ENCODE measurements around the gene GATM. TPM values are rescaled to one million over a fixed set of nuclear protein-coding genes. Genes with fewer than 3 reads are reported as not detected.

GATM gene
- total RNA-seq, 2 donors from 2014 or later = 12.9 to 254 TPM

GRCh38 chr15:45333550-45333949 lies 44.8 kb downstream of the GATM start:
- H3K27ac ChIP-seq = no peak overlapping the region
- no peaks in the 10 kb centered on the region for H3K36me3 ChIP-seq

GRCh38 chr15:45332694-45333093 lies 45.6 kb downstream of the GATM start:
- WGBS = 88% methylated on average over 12 of the region's 12 CpGs
- Histone ChIP-seq H3K4me1 (replicated peaks) (no peaks in the 10 kb centered on the region), H3K9me3 (no peaks in the 10 kb centered on the region), H3K27ac (no peak overlapping the region), H3K27me3 (replicated peaks; ENCODE audit: insufficient read depth) (no peaks in the 10 kb centered on the region), H3K4me3 (no peak overlapping the region), H3K36me3 (no peaks in the 10 kb centered on the region)
- intact Hi-C loops (cut with DNase I) = no loop called here
- no peak for DNase-seq (ENCODE audit: low spot score)
- TF ChIP-seq CTCF (IDR thresholded peaks at IDR 0.05) (no peak), POLR2AphosphoS5 (IDR thresholded peaks at IDR 0.05) (no peak), POLR2A (IDR thresholded peaks at IDR 0.05) (no peak)

More at GRCh38 chr15:45333550-45333949, 44.8 kb downstream of the GATM start:
- Histone ChIP-seq H3K4me3 (no peak overlapping the region), H3K9me3 (no peaks in the 10 kb centered on the region), H3K4me1 (replicated peaks) (no peaks in the 10 kb centered on the region), H3K27me3 (replicated peaks; ENCODE audit: insufficient read depth) (no peaks in the 10 kb centered on the region)
- intact Hi-C loops (cut with DNase I) = no loop called here
- 58% methylated on average over 3 of the region's 3 CpGs for WGBS
- DNase-seq (ENCODE audit: low spot score) = no peak
- TF ChIP-seq POLR2A (IDR thresholded peaks at IDR 0.05) (no peak), POLR2AphosphoS5 (IDR thresholded peaks at IDR 0.05) (no peak), CTCF (IDR thresholded peaks at IDR 0.05) (no peak)

- Histone ChIP-seq H3K27ac (no peak overlapping the region), H3K4me3 (no peak overlapping the region), H3K9me3 (no peaks in the 10 kb centered on the region), H3K4me1 (replicated peaks) (no peaks in the 10 kb centered on the region), H3K36me3 (no peaks in the 10 kb centered on the region), H3K27me3 (replicated peaks; ENCODE audit: insufficient read depth) (no peaks in the 10 kb centered on the region)
- intact Hi-C loops (cut with DNase I) = no loop called here
- WGBS = 58% methylated on average over 4 of the region's 4 CpGs
- no peak for DNase-seq (ENCODE audit: low spot score)
- TF ChIP-seq CTCF (IDR thresholded peaks at IDR 0.05) = no peak
- TF ChIP-seq POLR2A (IDR thresholded peaks at IDR 0.05) = no peak
- TF ChIP-seq POLR2AphosphoS5 (IDR thresholded peaks at IDR 0.05) = no peak
These were observed 46.4 kb downstream of the GATM start for GRCh38 chr15:45331972-45332371.

GRCh38 chr15:45328663-45329062 lies 49.7 kb downstream of the GATM start:
- Histone ChIP-seq H3K9me3 (no peaks in the 10 kb centered on the region), H3K4me3 (no peak overlapping the region), H3K36me3 (no peaks in the 10 kb centered on the region), H3K27ac (no peak overlapping the region), H3K27me3 (replicated peaks; ENCODE audit: insufficient read depth) (no peaks in the 10 kb centered on the region), H3K4me1 (replicated peaks) (no peaks in the 10 kb centered on the region)
- no peak for DNase-seq (ENCODE audit: low spot score)
- 29% methylated on average over 2 of the region's 2 CpGs for WGBS
- TF ChIP-seq POLR2AphosphoS5 (IDR thresholded peaks at IDR 0.05) (no peak), CTCF (IDR thresholded peaks at IDR 0.05) (no peak), POLR2A (IDR thresholded peaks at IDR 0.05) (no peak)
- intact Hi-C loops (cut with DNase I) = no loop called here

GRCh38 chr15:45326741-45327140 lies 51.6 kb downstream of the GATM start:
- no peak for TF ChIP-seq CTCF (IDR thresholded peaks at IDR 0.05)
- TF ChIP-seq POLR2AphosphoS5 (IDR thresholded peaks at IDR 0.05) = no peak
- TF ChIP-seq POLR2A (IDR thresholded peaks at IDR 0.05) = no peak
- WGBS = 60% methylated on average over 7 of the region's 7 CpGs
- no peak overlapping the region for H3K4me3 ChIP-seq

More at GRCh38 chr15:45326741-45327140, 51.6 kb downstream of the GATM start:
- Histone ChIP-seq H3K36me3 (no peaks in the 10 kb centered on the region), H3K9me3 (no peaks in the 10 kb centered on the region), H3K4me1 (replicated peaks) (no peaks in the 10 kb centered on the region), H3K27ac (no peak overlapping the region), H3K27me3 (replicated peaks; ENCODE audit: insufficient read depth) (no peaks in the 10 kb centered on the region)
- intact Hi-C loops (cut with DNase I) = no loop called here
- DNase-seq (ENCODE audit: low spot score) = no peak
